ENCODE data around the gene HK2.

The HK2 gene

DNA sequence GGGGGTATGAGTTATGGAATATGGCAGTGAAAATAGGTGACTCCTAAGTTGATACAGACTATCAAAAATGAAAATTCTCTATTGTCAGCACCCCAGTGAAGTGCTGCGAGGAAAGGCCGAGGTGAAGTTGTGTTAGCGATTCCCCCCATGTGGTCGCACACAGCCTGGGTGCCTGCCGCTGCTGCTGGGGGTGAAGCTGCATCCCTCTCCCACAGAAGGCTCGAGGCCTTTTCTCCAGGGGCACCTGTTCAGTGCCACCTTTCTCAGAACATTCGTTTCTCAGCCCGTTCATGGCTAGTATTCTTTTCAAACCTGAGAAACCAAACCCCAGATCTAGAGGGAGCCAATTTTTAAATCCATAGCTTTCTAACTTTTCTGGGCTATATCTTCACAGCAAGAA is 23.8 kb downstream of the HK2 start:
- DNase-seq = no peak

DNA sequence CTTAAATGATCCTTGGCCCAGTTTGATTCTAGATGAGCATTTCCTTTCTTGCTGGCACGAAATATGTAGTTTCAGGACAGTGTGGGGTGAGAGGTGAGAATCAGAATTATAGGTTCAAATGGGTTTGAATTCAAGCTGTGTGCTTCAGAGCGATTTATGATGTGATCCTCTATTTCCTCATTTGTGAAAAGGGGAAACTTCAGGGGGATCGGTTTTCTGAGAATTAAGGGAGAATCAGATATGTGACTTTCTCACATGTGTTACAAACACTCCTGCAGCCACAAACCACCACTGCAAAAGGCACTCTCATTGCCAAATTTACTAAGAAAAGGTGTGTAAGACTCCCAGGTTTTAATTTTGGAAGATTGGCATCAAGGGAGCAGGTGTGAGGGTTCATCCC is 24.4 kb downstream of the HK2 start:
- DNase-seq = no peak

DNA sequence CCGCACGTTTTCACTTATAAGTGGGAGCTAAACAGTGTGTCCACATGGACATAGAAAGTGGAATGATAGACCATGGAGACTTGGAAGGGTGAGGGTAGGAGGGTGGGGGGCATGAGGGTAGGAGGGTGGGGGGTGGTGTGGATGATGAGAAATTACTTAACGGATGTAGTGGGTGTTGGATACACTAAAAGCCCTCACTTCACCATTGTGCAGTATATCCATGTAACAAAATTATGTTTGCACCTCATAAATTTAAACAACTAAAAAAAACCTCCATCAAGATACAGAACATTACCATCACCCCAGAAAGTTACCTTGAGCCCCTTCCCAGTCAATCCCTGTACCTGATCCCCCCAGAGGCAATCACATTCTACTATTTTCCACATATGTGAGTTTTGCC is 26.2 kb downstream of the HK2 start:
- DNase-seq = no peak

GRCh38 chr2:74860521-74860920 is 26.6 kb downstream of the HK2 start:
- DNase-seq = no peak

DNA sequence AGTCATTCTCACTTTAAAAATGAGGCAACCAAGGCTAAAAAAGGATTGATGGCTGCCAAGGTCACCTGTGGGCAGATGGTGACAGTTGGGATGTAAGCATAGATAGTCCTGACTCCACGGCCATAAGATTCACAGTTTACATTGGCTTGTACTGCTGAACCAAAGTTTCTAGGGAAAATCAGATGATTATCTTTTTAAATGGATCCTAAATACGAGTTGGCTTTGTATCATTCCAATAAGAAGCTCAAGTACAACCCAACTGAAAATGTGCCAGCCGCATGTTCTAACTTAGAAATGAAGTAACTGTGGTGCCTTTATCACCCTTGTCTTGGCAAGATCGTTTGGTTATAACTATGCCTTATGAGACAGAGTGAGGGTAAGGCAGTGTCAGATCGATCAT is 27.6 kb downstream of the HK2 start:
- no peak for DNase-seq

DNA sequence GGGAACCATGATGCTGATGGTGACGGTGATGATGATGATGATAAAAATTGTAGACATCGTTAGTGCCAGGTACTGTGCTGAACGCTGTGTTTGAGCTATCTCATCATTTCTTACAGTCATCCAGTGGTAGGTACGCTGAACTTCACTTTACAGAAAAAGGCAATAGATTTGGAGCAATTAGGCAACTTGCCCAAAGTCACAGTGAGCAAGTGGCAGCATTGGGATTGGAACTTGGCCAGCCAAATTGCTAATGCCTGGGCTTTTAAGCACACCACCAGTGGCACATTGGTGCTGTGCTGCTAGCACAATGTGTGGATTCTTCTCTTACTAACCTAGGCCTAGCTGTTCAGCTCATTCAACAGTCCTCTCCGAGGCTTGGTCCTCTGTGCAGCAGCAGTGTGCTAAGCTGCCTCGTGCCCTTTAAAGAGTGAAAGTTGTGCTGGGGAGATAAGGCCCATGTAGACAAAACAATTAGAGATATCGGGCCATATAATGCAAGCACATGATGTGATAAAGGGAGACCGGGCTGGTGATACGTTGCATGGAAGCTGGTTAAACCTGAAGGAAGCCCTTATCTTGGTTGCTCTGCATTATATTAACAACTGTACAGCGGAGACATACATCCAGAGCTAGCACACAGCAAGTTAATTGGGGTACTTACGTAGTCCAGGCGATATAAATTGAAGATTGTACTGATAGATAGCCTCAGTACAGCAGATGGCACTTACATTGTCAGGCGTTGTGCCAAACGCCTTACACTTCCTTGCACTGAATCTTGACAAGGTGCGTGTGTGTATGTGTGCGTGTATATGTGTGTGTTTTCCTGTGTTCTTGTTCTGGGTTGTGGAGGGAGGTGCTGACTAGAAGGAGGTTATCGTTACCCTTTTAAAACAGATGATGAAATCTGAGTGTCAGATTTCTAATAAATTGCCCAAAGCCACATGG is 28.4 kb downstream of the HK2 start:
- DNase-seq = no peak

- no peak for DNase-seq
Measured at GRCh38 chr2:74863802-74864248, 29.9 kb downstream of the HK2 start.

DNA sequence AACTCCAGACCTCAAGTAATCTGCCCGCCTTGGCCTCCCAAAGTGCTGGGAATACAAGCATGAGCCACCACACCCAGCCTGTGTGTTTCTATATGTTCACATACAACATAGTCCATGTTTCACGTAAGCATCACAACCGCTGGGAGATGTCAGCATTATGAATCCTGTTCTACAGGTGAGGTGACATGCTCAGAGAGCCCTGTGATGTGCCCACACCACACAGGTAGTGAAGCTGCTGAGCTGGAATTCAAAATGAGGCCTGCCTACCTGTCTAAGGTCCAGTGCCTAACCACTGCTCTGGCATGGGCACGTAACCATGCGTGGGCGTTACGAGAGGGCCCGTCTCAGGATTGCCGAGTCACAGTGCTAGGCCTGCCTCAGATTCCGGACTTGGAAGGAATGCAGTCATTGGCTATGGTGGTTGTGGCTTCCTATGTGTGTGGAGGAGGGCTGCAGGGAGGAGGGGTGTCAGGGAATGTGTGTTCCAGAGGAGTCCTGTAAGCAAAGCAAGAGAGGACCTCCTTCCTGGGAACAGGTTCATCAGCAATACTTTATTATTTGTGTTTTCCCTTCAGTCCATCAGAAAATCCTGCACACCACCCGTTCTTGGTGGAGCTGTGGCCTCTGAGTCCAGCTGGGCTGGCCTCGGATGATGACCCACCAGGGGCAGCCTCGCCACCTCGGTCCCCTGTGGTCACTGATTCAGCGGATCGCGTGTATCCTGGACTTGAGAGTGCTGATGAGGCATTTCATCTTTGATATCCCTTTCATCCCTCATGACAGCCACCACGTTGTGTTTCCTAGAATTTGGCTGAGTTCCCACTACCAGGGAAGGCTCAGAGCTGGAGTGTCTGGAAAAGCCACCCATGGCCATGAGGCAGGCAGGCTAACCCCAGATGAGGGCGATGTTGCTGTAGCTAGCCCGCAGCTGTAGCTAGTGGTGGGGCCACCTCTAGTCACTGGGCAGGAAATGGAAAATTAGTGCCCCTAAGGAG is 31.1 kb downstream of the HK2 start:
- no peak for DNase-seq

GRCh38 chr2:74865770-74866674 is 32.1 kb downstream of the HK2 start:
- DNase-seq = no peak

DNA sequence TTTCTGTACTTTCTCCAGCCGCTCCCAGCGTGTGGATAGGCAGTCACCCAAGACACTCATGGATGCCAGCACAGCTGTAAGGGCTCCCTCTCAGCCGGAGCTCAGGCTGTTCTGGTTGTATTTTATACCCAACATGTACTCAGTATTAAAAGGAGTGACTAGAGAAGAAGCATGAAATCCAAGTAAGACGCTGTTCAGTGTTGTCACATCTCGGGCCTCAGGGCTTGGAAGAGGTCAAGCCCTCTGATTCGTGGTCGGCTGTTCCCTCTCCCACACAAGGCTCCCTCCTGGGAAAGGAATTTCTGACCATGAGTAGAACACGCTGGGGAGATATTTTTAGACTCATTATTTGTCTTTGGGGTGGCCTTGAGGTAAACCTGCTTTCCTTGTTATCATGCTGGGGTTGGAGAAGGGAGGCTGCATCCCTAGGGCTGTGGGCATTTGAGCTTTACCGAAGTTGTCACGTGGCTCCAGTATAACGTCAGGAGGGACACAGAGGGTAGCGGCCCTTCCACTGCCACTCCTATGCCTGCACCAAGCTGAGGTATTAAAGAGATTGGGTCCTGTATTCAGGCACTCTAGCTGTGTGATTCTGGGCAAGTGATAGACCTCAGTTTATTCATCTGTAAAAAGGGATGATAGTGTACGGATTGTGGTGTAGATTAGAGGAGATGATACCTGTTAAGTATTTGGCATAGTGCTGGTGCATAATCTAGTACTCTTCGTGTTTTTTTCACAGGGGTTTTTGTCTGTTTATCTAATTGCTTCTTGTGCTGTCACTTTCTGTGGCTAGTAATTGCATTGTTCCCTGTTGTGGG is 34.1 kb downstream of the HK2 start:
- DNase-seq = no peak

DNA sequence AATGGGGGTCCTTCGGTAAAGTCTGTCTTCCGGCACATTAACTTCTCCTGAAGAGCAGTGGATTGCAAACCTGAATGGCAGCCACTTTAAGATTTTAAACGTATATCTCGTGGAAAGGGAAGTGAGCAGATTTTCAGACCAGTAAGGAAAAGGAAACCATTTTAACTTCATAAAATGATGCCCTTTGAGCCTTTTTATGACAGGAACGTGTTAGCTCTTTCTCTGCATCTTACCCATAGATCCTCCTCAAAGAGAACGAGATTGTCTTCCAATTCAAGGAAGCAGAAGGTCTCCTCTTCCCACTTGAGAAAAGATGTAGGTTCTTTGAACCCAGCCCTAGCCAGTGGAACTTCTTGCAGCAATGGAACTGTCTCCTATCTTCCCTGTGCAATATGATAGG is 35.6 kb downstream of the HK2 start:
- DNase-seq = no peak

DNA sequence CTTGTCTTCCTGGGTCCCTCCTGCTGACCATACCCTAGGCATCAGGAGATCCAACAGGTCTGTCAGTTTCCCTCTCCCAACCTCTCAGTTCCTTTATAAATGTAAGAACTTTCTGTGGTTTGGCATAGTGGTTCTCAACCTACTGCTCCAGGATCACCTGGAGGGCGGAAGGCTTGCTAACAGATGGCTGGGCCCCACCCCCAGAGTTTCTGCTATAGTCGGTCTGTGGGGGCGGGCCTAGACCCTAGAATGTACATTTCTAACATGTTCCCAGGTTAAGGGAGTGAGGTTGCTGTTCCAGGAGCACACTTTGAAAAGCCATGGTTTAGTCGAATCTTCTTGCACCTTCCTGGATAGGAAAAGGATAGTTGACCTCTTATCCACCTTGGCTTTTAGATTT is 37.0 kb downstream of the HK2 start:
- DNase-seq = no peak

GRCh38 chr2:74871414-74871813 is 37.5 kb downstream of the HK2 start:
- DNase-seq = no peak

DNA sequence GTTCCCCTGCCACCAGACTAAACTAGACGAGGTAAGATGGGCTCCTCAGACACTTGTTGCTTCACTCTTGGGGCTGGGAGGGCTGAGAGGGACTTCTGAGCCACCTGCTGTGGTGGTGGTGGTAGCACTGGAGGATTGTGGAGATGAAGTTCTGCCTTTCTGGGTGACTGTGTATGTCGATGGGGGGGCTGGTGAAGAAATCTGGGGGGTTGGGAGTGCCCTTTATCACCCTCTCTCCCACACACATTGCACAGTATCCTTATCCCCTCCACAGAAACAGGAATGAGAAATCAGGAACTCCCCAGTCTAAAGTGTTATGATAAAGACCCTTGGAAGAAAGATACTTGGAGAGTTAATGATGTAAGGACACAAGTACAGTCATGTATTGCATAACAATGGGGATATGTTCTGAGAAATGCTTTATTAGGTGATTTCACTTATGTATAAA is 38.5 kb downstream of the HK2 start:
- no peak for DNase-seq

GRCh38 chr2:74873012-74873665 is 39.2 kb downstream of the HK2 start:
- no peak for DNase-seq

- no peak for DNase-seq
Measured at GRCh38 chr2:74873678-74874640, 40.0 kb downstream of the HK2 start.

DNA sequence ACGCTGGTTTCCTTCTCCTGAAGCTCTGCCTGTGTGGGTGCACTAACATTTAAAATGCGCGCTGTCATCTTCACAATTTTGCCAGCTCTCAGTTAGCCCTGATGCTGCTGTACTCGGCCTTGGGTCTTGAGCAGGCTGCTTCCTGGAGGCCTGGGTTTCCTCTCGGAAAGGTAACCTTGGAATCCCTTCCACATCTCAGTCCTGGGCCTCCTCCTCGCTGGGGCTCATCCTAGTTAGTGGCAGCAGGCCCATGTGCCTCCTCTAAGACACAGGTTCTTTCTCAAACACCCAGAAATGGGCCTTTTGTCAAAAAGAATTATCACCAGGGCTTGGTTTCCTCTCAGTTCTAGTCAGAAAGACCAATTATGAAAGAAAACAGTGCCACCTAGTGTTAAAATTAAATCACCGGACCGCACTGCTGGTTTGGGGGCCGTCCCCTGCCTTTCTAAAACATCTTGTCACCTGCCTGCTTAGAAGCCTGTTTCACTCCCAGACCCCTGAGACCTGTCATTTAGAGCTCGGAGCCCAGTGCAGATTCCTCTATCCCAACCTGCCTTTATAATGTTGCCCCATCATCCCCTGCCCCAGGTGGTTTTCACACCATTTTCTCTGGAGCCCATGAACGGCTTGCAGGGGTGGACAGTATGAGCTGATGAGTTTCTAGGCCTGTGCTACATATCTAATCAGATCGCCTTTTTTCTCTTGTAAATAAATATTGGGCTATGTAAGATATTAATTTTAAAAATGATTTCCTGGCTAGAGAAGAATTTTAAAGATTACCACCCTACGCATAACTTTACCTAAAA is 42.4 kb downstream of the HK2 start:
- DNase-seq = peak; percentile 36

DNA sequence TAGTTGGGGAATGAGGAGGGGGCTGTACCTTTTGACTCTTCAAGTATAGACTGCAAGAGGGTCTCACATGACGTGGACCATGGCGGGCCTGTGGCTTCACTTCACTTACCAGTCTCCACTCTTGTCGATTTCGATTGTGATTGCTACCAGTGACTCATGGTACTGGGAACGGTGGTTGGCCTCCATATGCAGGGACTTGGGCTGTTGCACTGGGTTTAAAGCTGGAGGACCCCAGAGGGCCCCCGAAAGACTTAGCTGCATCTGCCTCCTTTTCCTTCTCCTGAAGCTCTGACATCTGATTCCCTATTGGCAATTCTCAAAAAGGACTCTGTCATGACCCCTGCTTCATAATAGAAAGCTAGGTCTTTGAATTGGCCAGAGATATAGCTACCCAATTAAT is 43.4 kb downstream of the HK2 start:
- no peak for DNase-seq

Measured in left hindlimb (tissue), 1 donor.